ENCODE data around the gene CACNG4. TPM values are rescaled to one million over a fixed set of nuclear protein-coding genes. Genes with fewer than 3 reads are reported as not detected.

The CACNG4 gene
- total RNA-seq, 1 experiment from 2014 or later, result not detected

DNA sequence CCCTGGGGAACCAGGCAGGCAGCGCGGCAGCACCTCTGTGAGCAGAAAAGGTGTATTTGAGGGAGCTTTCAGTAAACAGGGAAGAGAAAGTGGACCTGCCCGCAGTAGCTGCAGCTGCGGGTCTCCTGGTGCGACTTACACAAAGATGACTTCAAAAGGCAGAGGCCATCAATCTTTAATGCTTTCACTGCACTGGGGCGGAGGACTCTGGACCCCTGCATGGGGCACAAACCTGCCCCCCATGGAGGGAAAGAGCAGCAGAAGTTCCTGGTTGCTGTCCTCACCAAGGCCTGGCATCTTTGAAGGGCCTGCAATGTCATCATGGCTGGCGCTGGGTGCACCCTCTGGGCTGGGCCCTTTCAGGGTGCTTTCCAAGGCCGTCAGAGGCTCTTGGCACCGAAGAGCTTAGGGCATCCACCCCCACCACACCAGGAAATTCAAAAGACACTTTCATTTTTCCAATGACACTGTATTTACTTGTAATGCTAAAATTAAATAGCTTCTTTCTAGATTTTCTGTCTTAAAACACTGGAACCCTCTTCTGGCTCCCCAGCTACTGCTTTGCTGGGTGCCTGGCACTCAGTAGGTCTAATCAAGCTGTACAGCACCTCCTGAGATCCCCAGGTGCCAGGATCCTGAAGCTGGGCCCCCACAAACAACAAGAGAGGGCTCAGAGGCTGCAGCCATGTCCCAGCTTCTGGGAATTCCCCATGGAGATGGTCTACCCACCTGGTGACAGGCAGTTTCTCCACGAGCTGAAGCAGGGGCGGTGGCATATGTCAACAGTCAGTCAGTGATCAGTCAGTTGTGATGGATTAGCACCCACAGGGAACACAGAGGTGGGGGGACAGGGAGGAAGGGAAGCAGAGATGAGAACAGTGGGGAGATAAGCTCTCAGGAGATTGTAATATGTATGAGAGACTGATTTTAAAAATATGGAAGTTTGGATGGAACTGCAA is 77.7 kb downstream of the CACNG4 start:
- ChIA-PET CTCF (no interaction called here), RAD21 (ENCODE audit: low non-redundant PET in 1 of 2, low total read pairs in 2 of 2, uncharacterized antibody in 2 of 2, unreplicated experiment in 2 of 2) (no interaction called here), POLR2A (no interaction called here)
- H2AFZ ChIP-seq (ENCODE audit: low read depth, low read length, poor library complexity, severe bottlenecking), result no peak overlapping the region
- H4K20me1 ChIP-seq (ENCODE audit: insufficient read depth), result no peaks in the 10 kb centered on the region
- BruUV-seq (replicated peaks), result no TSS peak
- H3K9me3 ChIP-seq (ENCODE audit: control insufficient read depth in 1 of 2, insufficient read depth in 1 of 2, low read depth in 1 of 2, low read length in 2 of 2), result no peaks in the 10 kb centered on the region; a peak in 1 of 4 replicates
- no peaks in the 10 kb centered on the region for H3K79me2 ChIP-seq (ENCODE audit: insufficient read depth, low read length)
- no peak overlapping the region for H3K27ac ChIP-seq (ENCODE audit: low read depth, low read length)
- TF ChIP-seq SRF (IDR thresholded peaks at IDR 0.05; ENCODE audit: low read depth) (no peak), YY1 (IDR thresholded peaks at IDR 0.05; ENCODE audit: extremely low read depth, insufficient replicate concordance, low read depth, low read length) (no peak), ZFX (IDR thresholded peaks at IDR 0.05) (no peak), ZNF274 (IDR thresholded peaks at IDR 0.05; ENCODE audit: low read depth, low read length) (no peak), TCF7L2 (IDR thresholded peaks at IDR 0.05; ENCODE audit: borderline replicate concordance, extremely low read depth, insufficient read depth, insufficient read length) (no peak), JUND (IDR thresholded peaks at IDR 0.05) (no peak), CEBPB (IDR thresholded peaks at IDR 0.05; ENCODE audit: low read depth) (no peak), POLR2AphosphoS5 (IDR thresholded peaks at IDR 0.05; ENCODE audit: low read depth, low read length) (no peak), SP1 (IDR thresholded peaks at IDR 0.05; ENCODE audit: low read depth) (no peak), CBX3 (IDR thresholded peaks at IDR 0.05; ENCODE audit: low read depth) (no peak)
- TF ChIP-seq, protein P1, sequence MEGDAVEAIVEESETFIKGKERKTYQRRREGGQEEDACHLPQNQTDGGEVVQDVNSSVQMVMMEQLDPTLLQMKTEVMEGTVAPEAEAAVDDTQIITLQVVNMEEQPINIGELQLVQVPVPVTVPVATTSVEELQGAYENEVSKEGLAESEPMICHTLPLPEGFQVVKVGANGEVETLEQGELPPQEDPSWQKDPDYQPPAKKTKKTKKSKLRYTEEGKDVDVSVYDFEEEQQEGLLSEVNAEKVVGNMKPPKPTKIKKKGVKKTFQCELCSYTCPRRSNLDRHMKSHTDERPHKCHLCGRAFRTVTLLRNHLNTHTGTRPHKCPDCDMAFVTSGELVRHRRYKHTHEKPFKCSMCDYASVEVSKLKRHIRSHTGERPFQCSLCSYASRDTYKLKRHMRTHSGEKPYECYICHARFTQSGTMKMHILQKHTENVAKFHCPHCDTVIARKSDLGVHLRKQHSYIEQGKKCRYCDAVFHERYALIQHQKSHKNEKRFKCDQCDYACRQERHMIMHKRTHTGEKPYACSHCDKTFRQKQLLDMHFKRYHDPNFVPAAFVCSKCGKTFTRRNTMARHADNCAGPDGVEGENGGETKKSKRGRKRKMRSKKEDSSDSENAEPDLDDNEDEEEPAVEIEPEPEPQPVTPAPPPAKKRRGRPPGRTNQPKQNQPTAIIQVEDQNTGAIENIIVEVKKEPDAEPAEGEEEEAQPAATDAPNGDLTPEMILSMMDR (IDR thresholded peaks at IDR 0.05 in 2 of 3, conservative IDR thresholded peaks at IDR 0.05 in 1 of 3; ENCODE audit: borderline replicate concordance in 1 of 3, insufficient read depth in 1 of 3, low read depth in 2 of 3, low read length in 2 of 3), result no peak
- TF ChIP-seq, protein P2, sequence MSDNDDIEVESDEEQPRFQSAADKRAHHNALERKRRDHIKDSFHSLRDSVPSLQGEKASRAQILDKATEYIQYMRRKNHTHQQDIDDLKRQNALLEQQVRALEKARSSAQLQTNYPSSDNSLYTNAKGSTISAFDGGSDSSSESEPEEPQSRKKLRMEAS (IDR thresholded peaks at IDR 0.05), result no peak
- TF ChIP-seq, protein P3, sequence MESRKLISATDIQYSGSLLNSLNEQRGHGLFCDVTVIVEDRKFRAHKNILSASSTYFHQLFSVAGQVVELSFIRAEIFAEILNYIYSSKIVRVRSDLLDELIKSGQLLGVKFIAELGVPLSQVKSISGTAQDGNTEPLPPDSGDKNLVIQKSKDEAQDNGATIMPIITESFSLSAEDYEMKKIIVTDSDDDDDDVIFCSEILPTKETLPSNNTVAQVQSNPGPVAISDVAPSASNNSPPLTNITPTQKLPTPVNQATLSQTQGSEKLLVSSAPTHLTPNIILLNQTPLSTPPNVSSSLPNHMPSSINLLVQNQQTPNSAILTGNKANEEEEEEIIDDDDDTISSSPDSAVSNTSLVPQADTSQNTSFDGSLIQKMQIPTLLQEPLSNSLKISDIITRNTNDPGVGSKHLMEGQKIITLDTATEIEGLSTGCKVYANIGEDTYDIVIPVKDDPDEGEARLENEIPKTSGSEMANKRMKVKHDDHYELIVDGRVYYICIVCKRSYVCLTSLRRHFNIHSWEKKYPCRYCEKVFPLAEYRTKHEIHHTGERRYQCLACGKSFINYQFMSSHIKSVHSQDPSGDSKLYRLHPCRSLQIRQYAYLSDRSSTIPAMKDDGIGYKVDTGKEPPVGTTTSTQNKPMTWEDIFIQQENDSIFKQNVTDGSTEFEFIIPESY (IDR thresholded peaks at IDR 0.05; ENCODE audit: extremely low read depth, insufficient replicate concordance, low read length), result no peak
- no peak for DNase-seq (ENCODE audit: low read depth, low spot score)
- intact Hi-C loops (cut with micrococcal nuclease), result no loop called here
- H3K9me2 ChIP-seq (ENCODE audit: insufficient read depth), result no peaks in the 10 kb centered on the region
- no peak overlapping the region for H3K4me2 ChIP-seq (ENCODE audit: low read length)
- no peak for ATAC-seq
- no peaks in the 10 kb centered on the region for H3K36me3 ChIP-seq (ENCODE audit: control insufficient read depth in 1 of 2, insufficient read depth in 2 of 2, low read length in 2 of 2)
- 0 out of 2 replicates have a peak, but pooled peaks cover 4% of the 10 kb centered on the region for H3K27me3 ChIP-seq (ENCODE audit: insufficient read depth, low read length)
- H3K9ac ChIP-seq (ENCODE audit: low read length), result no peak overlapping the region
- no peaks in the 10 kb centered on the region for H3K4me1 ChIP-seq (ENCODE audit: control insufficient read depth in 1 of 2, insufficient read depth in 2 of 2, low read length in 2 of 2)
- no peak overlapping the region for H3K4me3 ChIP-seq (replicated peaks in 1 of 2; ENCODE audit: low read depth in 1 of 2, low read length in 2 of 2)

Data from HCT116 (cell line).